Brain pericyte (primary cell): ENCODE data around the gene MARCHF11.

Experiments
- DNase-seq: peaks from one replicate; pipeline ENCODE4 v3.0.0-alpha.2; 2012; ENCODE audit warnings: low read depth, low spot score

MARCHF11 gene

GRCh38 chr5:16179511-16179935 is at the start of gene MARCHF11:
Gene MARCHF11 (minus strand): TSS chr5:16179791. CDS start chr5:16179575, 216 bp downstream.
- DNase-seq = no peak

GRCh38 chr5:16225927-16226326 is 46.3 kb upstream of the MARCHF11 start:
- no peak for DNase-seq

- DNase-seq = no peak
Observed at GRCh38 chr5:16192311-16192710, 12.7 kb upstream of the MARCHF11 start.

GRCh38 chr5:16180789-16181082 is 1.1 kb upstream of the MARCHF11 start:
- DNase-seq = no peak

GRCh38 chr5:16179936-16180788 is 571 bp upstream of the MARCHF11 start:
- no peak for DNase-seq

GRCh38 chr5:16178745-16179372 is 732 bp downstream of the MARCHF11 start:
- peak; percentile 30 for DNase-seq

GRCh38 chr5:16169550-16169949 is 10.0 kb downstream of the MARCHF11 start:
- DNase-seq = no peak

GRCh38 chr5:16160706-16161105 is 18.9 kb downstream of the MARCHF11 start:
- no peak for DNase-seq

- DNase-seq = no peak
Observed at GRCh38 chr5:16159636-16160035, 20.0 kb downstream of the MARCHF11 start.

- no peak for DNase-seq
Observed at GRCh38 chr5:16156152-16156551, 23.4 kb downstream of the MARCHF11 start.

- no peak for DNase-seq
Observed at GRCh38 chr5:16152601-16153568, 26.7 kb downstream of the MARCHF11 start.

GRCh38 chr5:16149621-16150020 is 30.0 kb downstream of the MARCHF11 start:
- DNase-seq = no peak

- DNase-seq = no peak
Observed at GRCh38 chr5:16147179-16147900, 32.3 kb downstream of the MARCHF11 start.

GRCh38 chr5:16144416-16144815 is 35.2 kb downstream of the MARCHF11 start:
- DNase-seq = no peak

GRCh38 chr5:16143361-16144049 is 36.1 kb downstream of the MARCHF11 start:
- DNase-seq = no peak

- DNase-seq = no peak
Observed at GRCh38 chr5:16140944-16141343, 38.6 kb downstream of the MARCHF11 start.

- DNase-seq = no peak
Observed at GRCh38 chr5:16140417-16140816, 39.2 kb downstream of the MARCHF11 start.

- DNase-seq = no peak
Observed at GRCh38 chr5:16137177-16137576, 42.4 kb downstream of the MARCHF11 start.

- DNase-seq = no peak
Observed at GRCh38 chr5:16135506-16135905, 44.1 kb downstream of the MARCHF11 start.

- DNase-seq = no peak
Observed at GRCh38 chr5:16135003-16135402, 44.6 kb downstream of the MARCHF11 start.

- no peak for DNase-seq
Observed at GRCh38 chr5:16134204-16134603, 45.4 kb downstream of the MARCHF11 start.
